Esophagus muscularis mucosa (tissue), 4 donors: ENCODE data around the gene PHACTR3. TPM values are rescaled to one million over a fixed set of nuclear protein-coding genes. Genes with fewer than 3 reads are reported as not detected.

ENCODE experiments used
- DNase-seq: peaks from one replicate; pipeline ENCODE4 v3.0.0-alpha.2; 2017; ENCODE audit errors: extremely low spot score
- H3K27ac ChIP-seq, 4 donors: fragments of 200-600 bp; sonication (generic); replicated peaks in 1 of 4; 1 replicate in 3 of 4; 2 replicates in 1 of 4; pipeline ENCODE4 v1.5.1; 2016 to 2019; ENCODE audit warnings: mild to moderate bottlenecking in 1 of 4
- H3K27me3 ChIP-seq, 4 donors: fragments of 200-600 bp; sonication (generic); one replicate each; pipeline versions ENCODE4 v1.5.1 to v1.6.0; 2016 to 2019
- H3K36me3 ChIP-seq, 4 donors: fragments of 200-600 bp; sonication (generic); one replicate each; pipeline ENCODE4 v1.5.1; 2016 to 2019
- H3K4me1 ChIP-seq, 4 donors: fragments of 200-600 bp; sonication (generic); one replicate each; pipeline ENCODE4 v1.5.1; 2016 to 2019
- H3K4me3 ChIP-seq, 4 donors: fragments of 200-600 bp; sonication (generic); 1 replicate in 2 of 4; 2 replicates in 2 of 4; pipeline ENCODE4 v1.5.1; 2016 to 2019; ENCODE audit warnings: mild to moderate bottlenecking in 4 of 4, moderate library complexity in 1 of 4
- H3K9me3 ChIP-seq, 4 donors: fragments of 200-600 bp; sonication (generic); 1 replicate in 3 of 4; 2 replicates in 1 of 4; pipeline ENCODE4 v1.5.1; 2016 to 2019
- EP300 ChIP-seq: sonication (generic); formaldehyde crosslinking; IDR thresholded peaks from one replicate; pipeline ENCODE4 v1.6.1; 2017; ENCODE audit warnings: antibody characterized with exemption
- POLR2A ChIP-seq: fragments of 450-650 bp; IDR thresholded peaks from one replicate; pipeline ENCODE4 v1.6.1; 2017; ENCODE audit warnings: antibody characterized with exemption, moderate library complexity, mild to moderate bottlenecking, low read depth
- POLR2AphosphoS5 ChIP-seq, 2 donors: sonication (generic); formaldehyde crosslinking; IDR thresholded peaks; one replicate each; pipeline ENCODE4 v1.6.1; 2017; ENCODE audit warnings: antibody characterized with exemption in 2 of 2
- WGBS: methylation state at CpG from one replicate; pipeline ENCODE4 v1.1.5; 2018; 5-methylcytosine and 5-hydroxymethylcytosine counted together
- intact Hi-C: fragments of 100-400 bp; cut with DNase I; formaldehyde crosslinking; loops from one replicate; pipeline ENCODE4 v1.15.1; 2023
- total RNA-seq, 4 donors: library from RNA; depleted of rRNA; stranded (reverse); fragments of >200 nt; gene quantifications; one replicate each; pipeline versions ENCODE4 v1.1.0 to v1.2.1, GENCODE V29; 2016
- TF ChIP-seq, protein P1 (sequence below), 3 experiments: fragments of 200-600 bp in 2 of 3; fragments of 450-650 bp in 1 of 3; sonication (generic) in 2 of 3; IDR thresholded peaks; one replicate each; pipeline ENCODE4 v1.5.1; 2017 to 2019; ENCODE audit warnings: antibody characterized with exemption in 3 of 3, mild to moderate bottlenecking in 2 of 3, moderate library complexity in 1 of 3

PHACTR3 gene
- total RNA-seq, 4 donors from 2014 or later = 0.17 to 0.86 (median 0.56) TPM

DNA sequence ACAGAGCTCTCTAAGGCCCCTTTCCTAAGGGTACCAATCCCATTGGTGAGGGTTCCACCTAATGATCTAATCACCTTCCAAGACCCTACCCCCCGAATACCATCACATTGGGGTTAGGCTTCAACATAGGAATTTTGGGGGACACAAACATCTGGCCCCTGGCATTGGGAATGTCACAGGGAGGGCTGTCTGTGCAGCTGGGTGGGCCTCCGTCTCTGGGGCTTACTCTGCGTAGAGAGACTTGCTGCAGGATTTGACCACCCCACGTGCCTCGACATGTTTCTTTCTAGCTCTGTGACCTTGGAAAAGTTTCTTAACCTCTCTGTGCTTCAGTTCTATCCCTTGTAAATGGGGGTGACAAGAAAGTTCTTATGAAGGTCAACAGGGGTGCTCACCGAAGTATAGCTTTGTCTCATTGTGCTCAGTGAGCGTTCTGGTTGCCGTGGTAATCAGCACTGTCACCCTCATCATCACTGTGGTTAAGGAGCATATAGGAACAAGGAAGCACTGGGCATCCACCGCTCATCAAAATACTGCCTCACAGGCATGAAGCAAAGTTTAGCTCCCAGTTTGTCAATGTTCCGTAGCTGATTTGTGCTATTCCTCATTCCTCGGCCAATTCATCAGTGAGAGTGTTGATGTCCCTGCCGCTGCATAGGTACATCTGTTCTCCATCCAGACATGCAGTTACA is 176.3 kb downstream of the PHACTR3 start:
- Histone ChIP-seq H3K27ac (no peak overlapping the region), H3K36me3 (no peaks in the 10 kb centered on the region), H3K27me3 (peaks cover 0 to 17% (median 0%) of the 10 kb centered on the region in 4 donors), H3K9me3 (no peaks in the 10 kb centered on the region), H3K4me3 (no peak overlapping the region), H3K4me1 (no peaks in the 10 kb centered on the region)
- TF ChIP-seq, protein P1, sequence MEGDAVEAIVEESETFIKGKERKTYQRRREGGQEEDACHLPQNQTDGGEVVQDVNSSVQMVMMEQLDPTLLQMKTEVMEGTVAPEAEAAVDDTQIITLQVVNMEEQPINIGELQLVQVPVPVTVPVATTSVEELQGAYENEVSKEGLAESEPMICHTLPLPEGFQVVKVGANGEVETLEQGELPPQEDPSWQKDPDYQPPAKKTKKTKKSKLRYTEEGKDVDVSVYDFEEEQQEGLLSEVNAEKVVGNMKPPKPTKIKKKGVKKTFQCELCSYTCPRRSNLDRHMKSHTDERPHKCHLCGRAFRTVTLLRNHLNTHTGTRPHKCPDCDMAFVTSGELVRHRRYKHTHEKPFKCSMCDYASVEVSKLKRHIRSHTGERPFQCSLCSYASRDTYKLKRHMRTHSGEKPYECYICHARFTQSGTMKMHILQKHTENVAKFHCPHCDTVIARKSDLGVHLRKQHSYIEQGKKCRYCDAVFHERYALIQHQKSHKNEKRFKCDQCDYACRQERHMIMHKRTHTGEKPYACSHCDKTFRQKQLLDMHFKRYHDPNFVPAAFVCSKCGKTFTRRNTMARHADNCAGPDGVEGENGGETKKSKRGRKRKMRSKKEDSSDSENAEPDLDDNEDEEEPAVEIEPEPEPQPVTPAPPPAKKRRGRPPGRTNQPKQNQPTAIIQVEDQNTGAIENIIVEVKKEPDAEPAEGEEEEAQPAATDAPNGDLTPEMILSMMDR (IDR thresholded peaks at IDR 0.05) = no peak
- TF ChIP-seq POLR2AphosphoS5 (IDR thresholded peaks at IDR 0.05) (no peak), POLR2A (no peak), EP300 (no peak)
- intact Hi-C loops = loop anchor here (5.0 kb wide), 1 partner anchor 67 kb away; no protein-coding TSS in a partner anchor
- WGBS = 94% methylated on average over 11 of the region's 12 CpGs
- peak; percentile 85 for DNase-seq

DNA sequence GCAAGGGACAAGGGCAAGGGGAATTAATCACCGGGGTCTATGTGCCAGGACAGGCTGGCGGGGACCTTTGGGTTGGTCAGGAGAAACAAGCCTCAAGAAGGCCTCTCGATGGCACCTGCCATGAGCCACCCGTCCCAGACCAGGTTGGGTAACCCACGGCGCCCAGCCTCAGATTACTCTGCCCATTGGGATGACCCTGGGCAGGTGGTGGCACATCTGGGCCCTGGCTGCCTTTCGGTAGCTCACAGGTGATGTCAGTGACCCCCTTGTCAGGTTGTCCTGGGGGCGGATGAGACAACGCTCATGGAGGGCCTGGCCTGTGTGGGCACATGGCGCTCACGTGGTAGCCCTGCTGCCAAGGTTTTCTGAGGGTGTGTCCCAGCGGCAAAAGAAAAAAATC is 176.9 kb downstream of the PHACTR3 start:
- DNase-seq = peak; percentile 77
- Histone ChIP-seq H3K27me3 (peaks cover 0 to 17% (median 0%) of the 10 kb centered on the region in 4 donors), H3K4me3 (no peak overlapping the region), H3K4me1 (no peaks in the 10 kb centered on the region), H3K27ac (no peak overlapping the region), H3K9me3 (no peaks in the 10 kb centered on the region), H3K36me3 (no peaks in the 10 kb centered on the region)
- TF ChIP-seq POLR2AphosphoS5 (IDR thresholded peaks at IDR 0.05) (no peak), EP300 (no peak), POLR2A (no peak)
- TF ChIP-seq, protein P1 (IDR thresholded peaks at IDR 0.05) = no peak
- 97% methylated on average over 9 of the region's 12 CpGs for WGBS
- intact Hi-C loops = loop anchor here (5.0 kb wide), 1 partner anchor 66 kb away; no protein-coding TSS in a partner anchor

DNA sequence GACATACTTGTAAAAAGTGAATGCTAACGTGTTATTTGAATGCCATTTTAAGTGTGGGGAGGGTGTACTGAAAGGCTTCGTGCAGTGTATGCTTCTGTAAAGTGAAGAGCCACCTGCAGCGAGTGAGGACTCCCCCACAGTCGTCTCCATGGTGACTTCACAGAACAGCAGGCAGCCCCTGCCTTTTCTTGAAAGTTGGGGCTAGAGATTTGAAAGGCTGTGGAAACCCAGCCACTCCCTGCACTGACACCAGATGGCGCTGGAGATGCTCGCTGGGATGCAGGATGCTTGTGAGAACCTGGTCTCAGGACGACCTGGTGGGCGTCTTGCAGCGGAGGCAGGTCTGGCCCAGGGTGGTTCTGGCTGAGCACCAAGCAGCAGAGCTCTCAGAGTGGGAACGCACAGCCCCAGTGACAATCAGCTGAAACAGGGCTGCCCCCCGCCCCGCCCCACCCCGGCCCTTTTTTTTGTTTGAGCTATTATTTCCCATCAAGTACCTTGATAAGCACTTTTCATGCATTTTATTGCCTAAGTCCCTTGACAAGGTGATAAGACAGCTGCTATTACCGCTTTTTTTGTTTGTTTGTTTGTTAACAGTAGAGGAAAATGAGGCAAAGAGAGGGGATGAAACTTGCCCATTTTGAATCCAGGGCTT is 178.8 kb downstream of the PHACTR3 start:
- H3K9me3 ChIP-seq = no peaks in the 10 kb centered on the region
- intact Hi-C loops = loop anchor here (5.0 kb wide), 1 partner anchor 64 kb away; no protein-coding TSS in a partner anchor
- H3K36me3 ChIP-seq = no peaks in the 10 kb centered on the region
- WGBS = 29% methylated on average over 11 of the region's 14 CpGs
- no peak overlapping the region for H3K27ac ChIP-seq
- H3K27me3 ChIP-seq = peaks cover 0 to 10% (median 0%) of the 10 kb centered on the region in 4 donors
- TF ChIP-seq, protein P1 (IDR thresholded peaks at IDR 0.05) = peak; percentile 54 to 83 (median 73)
- TF ChIP-seq POLR2AphosphoS5 (IDR thresholded peaks at IDR 0.05) (no peak), EP300 (no peak)
- peak; percentile 90 for DNase-seq
- H3K4me3 ChIP-seq = no peak overlapping the region
- H3K4me1 ChIP-seq = no peaks in the 10 kb centered on the region

DNA sequence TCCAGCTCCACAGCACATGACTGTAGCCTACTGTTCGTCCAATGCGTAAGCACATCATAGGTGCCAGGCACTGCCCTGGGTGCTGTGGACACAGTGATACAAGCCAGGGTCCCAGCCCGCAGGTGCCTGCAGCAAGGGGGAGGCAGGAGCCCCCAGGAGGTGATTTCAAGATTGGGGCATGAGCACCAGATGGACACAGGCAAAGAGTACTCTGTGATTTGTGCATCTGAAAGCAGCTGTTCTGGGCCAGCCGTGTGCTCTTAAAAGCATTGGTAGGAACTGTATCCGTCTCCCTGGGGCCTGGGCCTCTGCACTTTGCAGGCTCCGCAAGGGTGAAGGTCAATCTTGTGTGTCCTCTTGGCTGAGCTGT is 179.3 kb downstream of the PHACTR3 start:
- H3K36me3 ChIP-seq = no peaks in the 10 kb centered on the region
- H3K27ac ChIP-seq = no peak overlapping the region
- peaks cover 0 to 13% (median 0%) of the 10 kb centered on the region in 4 donors for H3K27me3 ChIP-seq
- TF ChIP-seq POLR2A (no peak), POLR2AphosphoS5 (IDR thresholded peaks at IDR 0.05) (no peak), EP300 (no peak)
- TF ChIP-seq, protein P1 (IDR thresholded peaks at IDR 0.05) = no peak
- 94% methylated on average over 4 of the region's 6 CpGs for WGBS
- H3K4me3 ChIP-seq = no peak overlapping the region
- intact Hi-C loops = loop anchor here (5.0 kb wide), 1 partner anchor 64 kb away; no protein-coding TSS in a partner anchor
- no peaks in the 10 kb centered on the region for H3K9me3 ChIP-seq
- H3K4me1 ChIP-seq = no peaks in the 10 kb centered on the region
- DNase-seq = peak; percentile 74
